Measurements from ENCODE around the gene OR10H5. TPM values are rescaled to one million over a fixed set of nuclear protein-coding genes. Genes with fewer than 3 reads are reported as not detected.
"Not testable (repeated sequence)": the region's sequence is repeated elsewhere in the genome, so short reads cannot be mapped to it uniquely, and the experiment has no call there.

OR10H5 gene
- total and polyA plus RNA-seq, 12 donors: not detected

GRCh38 chr19:15825753-15826152, 38.3 kb downstream of the OR10H5 start:
- no peaks in the 10 kb centered on the region for H3K36me3 ChIP-seq (replicated peaks in 1 of 2)
- no peaks in the 10 kb centered on the region for H3K4me1 ChIP-seq (replicated peaks in 1 of 2)
- TF ChIP-seq CTCF (IDR thresholded peaks at IDR 0.05) (no peak), POLR2A (IDR thresholded peaks at IDR 0.05) (no peak)
- H3K27ac ChIP-seq: no peak overlapping the region
- intact Hi-C loops (cut with DNase I): no loop called here
- WGBS, 4 donors: 51 to 88% (median 67%) methylated on average over 1 of the region's 1 CpG
- no peak overlapping the region for H3K4me3 ChIP-seq
- H3K9me3 ChIP-seq (replicated peaks in 1 of 3): no peaks in the 10 kb centered on the region
- no peaks in the 10 kb centered on the region for H3K27me3 ChIP-seq
- no peak for DNase-seq

- Histone ChIP-seq H3K4me3 (no peak overlapping the region), H3K27ac (no peak overlapping the region), H3K27me3 (no peaks in the 10 kb centered on the region), H3K4me1 (replicated peaks in 1 of 2) (no peaks in the 10 kb centered on the region), H3K9me3 (replicated peaks in 1 of 3) (no peaks in the 10 kb centered on the region), H3K36me3 (replicated peaks in 1 of 2) (no peaks in the 10 kb centered on the region)
- no peak for TF ChIP-seq CTCF (IDR thresholded peaks at IDR 0.05)
- no peak for TF ChIP-seq POLR2A (IDR thresholded peaks at IDR 0.05)
- intact Hi-C loops (cut with DNase I): no loop called here
- 45 to 56% (median 51%) methylated on average over 7 of the region's 7 CpGs for WGBS, 4 donors
- no peak for DNase-seq
Observed at GRCh38 chr19:15828121-15828610, 40.7 kb downstream of the OR10H5 start.

GRCh38 chr19:15828611-15829305, 41.3 kb downstream of the OR10H5 start:
- H3K9me3 ChIP-seq (replicated peaks in 1 of 3); DNase-seq; intact Hi-C loops (cut with DNase I); H3K36me3 ChIP-seq (replicated peaks in 1 of 2); H3K4me1 ChIP-seq (replicated peaks in 1 of 2); H3K27me3 ChIP-seq; H3K4me3 ChIP-seq; H3K27ac ChIP-seq: not testable (repeated sequence)
- 43 to 64% (median 57%) methylated on average over 13 of the region's 13 CpGs for WGBS, 4 donors

GRCh38 chr19:15829306-15829698, 41.8 kb downstream of the OR10H5 start:
- Histone ChIP-seq H3K27ac (no peak overlapping the region), H3K27me3 (no peaks in the 10 kb centered on the region), H3K9me3 (replicated peaks in 1 of 3) (no peaks in the 10 kb centered on the region), H3K4me1 (replicated peaks in 1 of 2) (no peaks in the 10 kb centered on the region), H3K4me3 (no peak overlapping the region), H3K36me3 (replicated peaks in 1 of 2) (no peaks in the 10 kb centered on the region)
- DNase-seq: no peak
- intact Hi-C loops (cut with DNase I): no loop called here
- WGBS, 4 donors: 83 to 88% (median 84%) methylated on average over 10 of the region's 10 CpGs
- TF ChIP-seq CTCF (IDR thresholded peaks at IDR 0.05) (no peak), POLR2A (IDR thresholded peaks at IDR 0.05) (no peak)

GRCh38 chr19:15829786-15830185, 42.3 kb downstream of the OR10H5 start:
- Histone ChIP-seq H3K4me1 (replicated peaks in 1 of 2) (no peaks in the 10 kb centered on the region), H3K4me3 (no peak overlapping the region), H3K27ac (no peak overlapping the region), H3K36me3 (replicated peaks in 1 of 2) (no peaks in the 10 kb centered on the region), H3K27me3 (no peaks in the 10 kb centered on the region), H3K9me3 (replicated peaks in 1 of 3) (no peaks in the 10 kb centered on the region)
- intact Hi-C loops (cut with DNase I): no loop called here
- WGBS, 4 donors: 73 to 85% (median 79%) methylated on average over 8 of the region's 8 CpGs
- DNase-seq: no peak
- no peak for TF ChIP-seq POLR2A (IDR thresholded peaks at IDR 0.05)
- no peak for TF ChIP-seq CTCF (IDR thresholded peaks at IDR 0.05)
